HepG2 (cell line): Measurements from ENCODE around the gene XAB2. TPM values are rescaled to one million over a fixed set of nuclear protein-coding genes. Genes with fewer than 3 reads are reported as not detected.

Experiments used
- ATAC-seq: fragments of 200-7000 bp; cut with Tn5 transposase; 3 replicates; pipeline ENCODE4 v1.9.1; 2020; ENCODE audit warnings: mild to moderate bottlenecking, moderate library complexity
- BruUV-seq: library from RNA; stranded (reverse); fragments of 400-500 nt; replicated peaks from 2 replicates; lab custom pipeline; 2021; lab: Mats Ljungman, UMichigan
- CTCF ChIA-PET: fragments of 300-600 bp; formaldehyde crosslinking; extraction: SDS; loops from one replicate; lab custom pipeline; 2021; ENCODE audit warnings: low total read pairs, inconsistent platforms, low intra/inter-chr PET ratio; lab: Yijun Ruan, JAX
- POLR2A ChIA-PET: fragments of 350-600 bp; sonication (Branson Sonifier 250); formaldehyde crosslinking; loops from one replicate; lab custom pipeline; 2020; ENCODE audit warnings: antibody characterized with exemption, inconsistent platforms; lab: Yijun Ruan, JAX
- DNase-seq: peaks from one replicate; pipeline ENCODE4 v3.0.0-alpha.2; 2015; ENCODE audit warnings: low spot score
- FAIRE-seq: peaks from 3 replicates; lab custom pipeline; 2011; peaks lifted over from hg19 to GRCh38; lab: Jason Lieb, UNC
- H2AFZ ChIP-seq: one replicate; pipeline ENCODE4 v1.6.1; 2011; ENCODE audit warnings: low read length, inconsistent platforms
- H3K27ac ChIP-seq: fragments of 300-600 bp; 3 replicates; pipeline ENCODE4 v1.8.0; 2011; ENCODE audit warnings: mixed run types, mild to moderate bottlenecking, mixed read lengths, low read length, inconsistent platforms; ENCODE audit not compliant: insufficient read depth; ENCODE audit errors: extremely low read length
- H3K27me3 ChIP-seq, 2 experiments: fragments of 200-600 bp in 1 of 2; 2 replicates in 1 of 2; 3 replicates in 1 of 2; pipeline versions ENCODE4 v1.6.0 to v1.8.0; 2011; ENCODE audit warnings: low read length in 2 of 2, mild to moderate bottlenecking in 2 of 2, moderate library complexity in 2 of 2, inconsistent platforms in 1 of 2; ENCODE audit not compliant: insufficient read depth in 2 of 2, control insufficient read depth in 1 of 2
- H3K36me3 ChIP-seq, 2 experiments: fragments of 200-600 bp in 1 of 2; replicated peaks in 1 of 2; 2 replicates in 1 of 2; 3 replicates in 1 of 2; pipeline versions ENCODE4 v1.5.1 to v1.8.0; 2011; ENCODE audit warnings: low read length in 2 of 2, inconsistent platforms in 1 of 2; ENCODE audit not compliant: insufficient read depth in 2 of 2, control insufficient read depth in 1 of 2
- H3K4me1 ChIP-seq: 2 replicates; pipeline ENCODE4 v1.5.1; 2012; ENCODE audit warnings: low read length, inconsistent platforms; ENCODE audit not compliant: insufficient read depth
- H3K4me2 ChIP-seq: 2 replicates; pipeline ENCODE4 v1.6.0; 2011; ENCODE audit warnings: low read depth, low read length, inconsistent platforms
- H3K4me3 ChIP-seq, 3 experiments: fragments of 200-600 bp in 1 of 3; sonication (generic), shearing (Covaris generic) in 1 of 3; replicated peaks in 1 of 3; 2 replicates each; pipeline ENCODE4 v1.5.1; 2011 to 2016; ENCODE audit warnings: low read length in 3 of 3, inconsistent platforms in 2 of 3, low read depth in 2 of 3, mild to moderate bottlenecking in 2 of 3, control low read depth in 1 of 3, mixed read lengths in 1 of 3; ENCODE audit not compliant: insufficient read depth in 1 of 3
- H3K79me2 ChIP-seq: one replicate; pipeline ENCODE4 v1.6.1; 2011; ENCODE audit warnings: low read length, inconsistent platforms; ENCODE audit not compliant: insufficient read depth
- H3K9ac ChIP-seq: 2 replicates; pipeline ENCODE4 v1.6.0; 2011; ENCODE audit warnings: mild to moderate bottlenecking, low read depth, low read length, inconsistent platforms; ENCODE audit not compliant: insufficient read depth
- H3K9me3 ChIP-seq: 2 replicates; pipeline ENCODE4 v1.5.1; 2012; ENCODE audit warnings: mild to moderate bottlenecking, low read length
- H4K20me1 ChIP-seq: 2 replicates; pipeline ENCODE4 v1.6.0; 2011; ENCODE audit warnings: inconsistent platforms, mild to moderate bottlenecking, low read length, moderate library complexity; ENCODE audit not compliant: insufficient read depth
- AGO2 ChIP-seq: fragments of 200-400 bp; formaldehyde crosslinking; optimal IDR thresholded peaks from 2 replicates; pipeline ENCODE3; 2017; ENCODE audit warnings: mild to moderate bottlenecking, low read depth, low read length, moderate library complexity
- BRCA1 ChIP-seq: sonication (generic); formaldehyde crosslinking; IDR thresholded peaks from 2 replicates; pipeline ENCODE4 v1.4.0; 2020; ENCODE audit warnings: missing genetic modification reagents
- POLR2AphosphoS5 ChIP-seq: IDR thresholded peaks from 2 replicates; pipeline ENCODE4 v1.6.1; 2012; ENCODE audit warnings: low read depth, low read length
- RBFOX2 ChIP-seq: fragments of 200-400 bp; formaldehyde crosslinking; IDR thresholded peaks from 2 replicates; pipeline ENCODE4 v1.6.1; 2017; ENCODE audit warnings: low read depth, mild to moderate bottlenecking, low read length
- SALL1 ChIP-seq: sonication (generic); formaldehyde crosslinking; IDR thresholded peaks from 2 replicates; pipeline ENCODE4 v1.8.0; 2022; ENCODE audit warnings: mild to moderate bottlenecking, missing genetic modification reagents
- ZBTB14 ChIP-seq: sonication (generic); formaldehyde crosslinking; IDR thresholded peaks from 2 replicates; pipeline ENCODE4 v1.4.0; 2020; ENCODE audit warnings: missing genetic modification reagents
- ZSCAN25 ChIP-seq: sonication (generic); formaldehyde crosslinking; IDR thresholded peaks from 2 replicates; pipeline ENCODE4 v1.8.0; 2022; ENCODE audit warnings: mild to moderate bottlenecking, missing genetic modification reagents
- WGBS: methylation state at CpG from one replicate; pipeline ENCODE4 v1.1.6; 2017; ENCODE audit warnings: low lambda C conversion rate; 5-methylcytosine and 5-hydroxymethylcytosine counted together
- in situ Hi-C: cut with HindIII; loops from 2 replicates; pipeline ENCODE4 v1.10.0; 2017; ENCODE audit warnings: low pct_unique_long_range_greater_than_20kb; ENCODE audit not compliant: extremely low pct_ligation_motif_present
- intact Hi-C: fragments of 100-400 bp; cut with micrococcal nuclease; formaldehyde crosslinking; loops from one replicate; pipeline ENCODE4 v1.10.0; 2022; ENCODE audit not compliant: unreplicated experiment
- polyA plus RNA-seq, 8 experiments: library from polyadenylated mRNA; depleted of rRNA in 3 of 8; stranded (reverse) in 7 of 8; unstranded in 1 of 8; fragments of >200 nt; fragmentation: Illumina TruSeq in 4 of 8; extraction: Trizol in 4 of 8; gene quantifications; 2 replicates each; pipeline versions ENCODE4 v1.2.1 to v1.2.3, GENCODE V29; 2011 to 2016; ENCODE audit warnings: low read depth in 4 of 8, missing spikeins in 1 of 8, mixed read lengths in 1 of 8; ENCODE audit not compliant: insufficient read depth in 1 of 8
- total RNA-seq, 5 experiments: library from RNA; depleted of rRNA; stranded (reverse); fragments of >200 nt; fragmentation: Illumina TruSeq; extraction: Trizol; gene quantifications; 2 replicates each; pipeline ENCODE4 v1.2.3, GENCODE V29; 2016; ENCODE audit warnings: low read depth in 1 of 5

XAB2 gene
- total and polyA plus RNA-seq, 2 of the 13 experiments (the other 11 are each of a cell fraction or from before 2014, with no cell fraction given), result 6.2 to 23.9 TPM

GRCh38 chr19:7624810-7625209, 4.5 kb downstream of the XAB2 start:
- 92% methylated on average over 17 of the region's 17 CpGs for WGBS
- CTCF ChIA-PET, result no interaction called here
- no peak for ATAC-seq
- TF ChIP-seq RBFOX2, result 0 out of 2 replicates have a peak, but pooled peaks have one; percentile 16
- TF ChIP-seq BRCA1 (CRISPR knock-in tag), result no peak
- peak; percentile 13 for TF ChIP-seq AGO2
- TF ChIP-seq, all 625 proteins: peak for 2
- H3K79me2 ChIP-seq, result peaks cover 28% of the 10 kb centered on the region
- H2AFZ ChIP-seq, result no peak overlapping the region
- H3K27me3 ChIP-seq, result no peaks in the 10 kb centered on the region; a peak in 2 of 5 replicates
- intact Hi-C loops, result no loop called here
- DNase-seq (no peak), FAIRE-seq (no peak)
- no peak overlapping the region for H3K9ac ChIP-seq
- H3K4me1 ChIP-seq, result peaks cover 13% of the 10 kb centered on the region
- no peak overlapping the region for H3K4me3 ChIP-seq
- peaks cover 21 to 57% of the 10 kb centered on the region in 2 experiments for H3K36me3 ChIP-seq
- in situ Hi-C loops, result no loop called here
- no peak overlapping the region for H3K4me2 ChIP-seq
- BruUV-seq, result no TSS peak
- no peaks in the 10 kb centered on the region for H3K9me3 ChIP-seq
- H3K27ac ChIP-seq, result no peak overlapping the region
- H4K20me1 ChIP-seq, result no peaks in the 10 kb centered on the region
- POLR2A ChIA-PET, result no interaction called here

- in situ Hi-C loops, result no loop called here
- H3K4me2 ChIP-seq, result no peak overlapping the region
- ChIA-PET CTCF (no interaction called here), POLR2A (interaction anchor here (1.4 kb wide), 1 partner anchor 9 kb away, joined by 4 read pairs; the partner anchor contains the start of gene PCP2)
- no peak overlapping the region for H2AFZ ChIP-seq
- no peak for FAIRE-seq
- ATAC-seq, result no peak
- no peaks in the 10 kb centered on the region; a peak in 2 of 5 replicates for H3K27me3 ChIP-seq
- DNase-seq, result no peak
- H3K79me2 ChIP-seq, result peaks cover 22% of the 10 kb centered on the region
- no peaks in the 10 kb centered on the region for H4K20me1 ChIP-seq
- over 99% methylated on average over 26 of the region's 39 CpGs for WGBS
- H3K9ac ChIP-seq, result no peak overlapping the region
- intact Hi-C loops, result no loop called here
- no peak overlapping the region for H3K27ac ChIP-seq
- peaks cover 13% of the 10 kb centered on the region for H3K4me1 ChIP-seq
- no peak overlapping the region for H3K4me3 ChIP-seq
- peaks cover 21 to 60% of the 10 kb centered on the region in 2 experiments for H3K36me3 ChIP-seq
- BruUV-seq, result no TSS peak
- no peaks in the 10 kb centered on the region for H3K9me3 ChIP-seq
- TF ChIP-seq RBFOX2, result peak; percentile 33; the same call in 1 of the 2 replicates
- no peak for TF ChIP-seq ZBTB14 (CRISPR knock-in tag)
- no peak for TF ChIP-seq SALL1 (CRISPR knock-in tag)
- TF ChIP-seq POLR2AphosphoS5, result no peak
- no peak for TF ChIP-seq ZSCAN25 (CRISPR knock-in tag)
These were observed 5.4 kb downstream of the XAB2 start for GRCh38 chr19:7623725-7624603.
